GM23248 (cell line): Measurements from ENCODE around the gene RPS15.

Experiments used
- EZH2 ChIP-seq: fragments of 200-600 bp; sonication (generic); IDR thresholded peaks from 2 replicates; pipeline ENCODE4 v1.6.1; 2018; ENCODE audit warnings: antibody characterized with exemption, mild to moderate bottlenecking; ENCODE audit not compliant: insufficient read depth, poor library complexity, severe bottlenecking
- EZH2phosphoT487 ChIP-seq: fragments of 200-600 bp; sonication (generic); IDR thresholded peaks from 2 replicates; pipeline ENCODE4 v1.6.1; 2018; ENCODE audit warnings: antibody characterized with exemption, moderate library complexity, mild to moderate bottlenecking, low read depth; ENCODE audit not compliant: insufficient read depth

GRCh38 chr19:1410136-1410786, 27.9 kb upstream of the RPS15 start:
- no peak for TF ChIP-seq EZH2phosphoT487
- TF ChIP-seq EZH2: no peak
